ENCODE results near the gene IRF9. TPM values are rescaled to one million over a fixed set of nuclear protein-coding genes. Genes with fewer than 3 reads are reported as not detected.
A peak's percentile ranks its signal among the peaks of the same experiment; 100 is the strongest.

IRF9 gene
- total RNA-seq, 1 experiment from 2014 or later: 5.0 TPM

- DNase-seq (ENCODE audit: low read depth): no peak
Observed at GRCh38 chr14:24130717-24131548, 30.1 kb upstream of the IRF9 start.

DNA sequence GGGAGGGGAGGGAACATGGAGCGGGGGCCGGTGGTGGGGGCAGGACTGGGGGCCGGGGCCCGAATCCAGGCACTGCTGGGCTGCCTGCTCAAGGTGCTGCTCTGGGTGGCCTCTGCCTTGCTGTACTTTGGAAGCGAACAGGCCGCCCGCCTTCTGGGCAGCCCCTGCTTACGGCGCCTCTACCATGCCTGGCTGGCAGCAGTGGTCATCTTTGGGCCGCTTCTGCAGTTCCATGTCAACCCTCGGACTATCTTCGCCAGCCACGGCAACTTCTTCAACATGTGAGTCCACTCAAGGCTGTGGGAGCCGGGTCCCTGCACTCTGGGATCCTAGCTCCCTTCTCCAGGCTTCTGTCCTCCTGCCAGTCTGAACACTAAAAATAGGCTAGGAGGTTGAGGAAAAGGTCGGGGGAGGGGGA lies 29.5 kb upstream of the IRF9 start:
- no peak for DNase-seq (ENCODE audit: low read depth)

- DNase-seq (ENCODE audit: low read depth): no peak
Observed at GRCh38 chr14:24132061-24132685, 28.9 kb upstream of the IRF9 start.

DNA sequence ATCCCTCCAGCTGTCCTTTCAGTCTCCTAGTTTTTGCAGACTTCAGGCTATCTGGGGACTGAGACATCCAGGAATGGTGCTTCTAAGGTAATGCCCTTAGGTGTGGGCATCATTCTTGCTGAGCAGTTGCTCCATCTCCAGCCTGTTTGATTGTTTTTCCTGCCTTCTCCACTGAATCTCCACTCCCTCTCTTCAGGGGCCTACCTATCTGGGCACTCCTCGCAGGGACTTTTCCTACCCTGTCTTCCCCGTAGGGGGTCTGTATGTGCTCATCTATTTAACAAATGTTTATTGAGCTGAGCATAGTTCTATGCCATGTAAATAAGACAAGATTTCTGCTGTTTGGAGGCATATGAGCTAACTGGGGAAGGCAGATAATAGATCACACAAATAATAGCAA lies 28.1 kb upstream of the IRF9 start:
- DNase-seq (ENCODE audit: low read depth): no peak

DNA sequence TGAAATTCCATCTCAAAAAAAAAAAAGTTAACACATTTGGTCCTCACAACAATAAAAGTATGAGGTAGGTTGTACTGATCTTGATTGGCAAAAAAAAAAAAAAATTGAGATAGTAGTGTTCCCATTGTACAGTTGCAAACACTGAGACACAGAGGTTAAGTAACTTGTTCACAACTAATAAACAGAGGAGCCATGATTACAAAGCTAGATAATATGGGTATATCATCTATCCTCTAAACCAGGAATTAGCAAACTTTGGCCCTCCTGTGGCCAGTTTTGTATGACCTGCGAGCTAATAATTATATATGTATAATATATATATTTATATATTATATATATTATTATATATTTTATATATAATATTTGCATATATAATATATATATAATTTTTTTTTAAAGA lies 27.3 kb upstream of the IRF9 start:
- no peak for DNase-seq (ENCODE audit: low read depth)

DNA sequence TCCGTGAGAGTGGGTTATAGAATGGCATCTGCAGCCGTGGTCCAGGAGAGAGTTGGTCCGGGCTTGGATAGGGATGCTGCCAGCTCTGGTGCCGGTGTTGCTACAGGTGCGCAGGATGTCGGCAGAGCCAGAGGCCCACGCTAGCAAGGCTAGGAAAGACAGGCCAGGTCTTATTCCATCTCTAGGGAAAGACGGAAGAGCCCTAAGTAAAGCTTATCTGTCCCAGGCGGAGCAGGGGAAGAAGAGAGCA lies 25.6 kb upstream of the IRF9 start:
- DNase-seq (ENCODE audit: low read depth): no peak

- DNase-seq (ENCODE audit: low read depth): peak; percentile 77
Observed at GRCh38 chr14:24135834-24136683, 25.0 kb upstream of the IRF9 start, which contains the start of gene PSME1. PSME1 (plus strand) TSS chr14:24136194; CDS start chr14:24136263, 69 bp downstream.

DNA sequence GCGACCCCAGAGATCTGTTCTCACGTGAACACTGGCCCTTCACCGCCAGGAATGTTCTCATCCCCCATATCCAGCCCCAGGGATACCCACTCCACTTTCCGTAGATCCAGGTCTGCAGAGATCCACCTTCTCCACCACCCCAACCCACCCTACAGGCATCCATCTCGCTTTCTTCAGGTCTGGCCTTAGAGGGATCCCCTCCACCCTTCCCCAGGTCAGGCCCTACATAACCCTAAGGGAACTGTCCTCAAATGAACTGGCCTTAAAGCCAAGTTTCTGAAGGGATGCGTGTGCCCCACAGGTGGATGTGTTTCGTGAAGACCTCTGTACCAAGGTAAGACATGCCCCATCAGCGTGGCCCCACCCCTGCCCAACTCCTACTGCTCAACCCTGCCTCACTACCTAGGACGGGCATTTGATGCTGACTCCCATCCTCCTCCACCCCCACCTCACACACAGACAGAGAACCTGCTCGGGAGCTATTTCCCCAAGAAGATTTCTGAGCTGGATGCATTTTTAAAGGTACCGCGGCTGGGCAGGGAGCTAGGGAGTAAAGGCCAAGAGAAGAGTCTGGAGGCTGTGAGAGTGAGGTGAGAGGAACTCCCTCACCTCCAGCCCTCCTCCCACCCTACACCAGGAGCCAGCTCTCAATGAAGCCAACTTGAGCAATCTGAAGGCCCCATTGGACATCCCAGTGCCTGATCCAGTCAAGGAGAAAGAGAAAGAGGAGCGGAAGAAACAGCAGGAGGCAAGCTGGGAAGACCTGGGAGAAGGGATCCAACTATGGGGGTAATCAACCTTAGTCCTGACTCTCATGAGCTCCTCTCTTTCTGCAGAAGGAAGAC lies 24.2 kb upstream of the IRF9 start:
- DNase-seq (ENCODE audit: low read depth): no peak

- DNase-seq (ENCODE audit: low read depth): no peak
Observed at GRCh38 chr14:24137529-24138395, 23.3 kb upstream of the IRF9 start.

DNA sequence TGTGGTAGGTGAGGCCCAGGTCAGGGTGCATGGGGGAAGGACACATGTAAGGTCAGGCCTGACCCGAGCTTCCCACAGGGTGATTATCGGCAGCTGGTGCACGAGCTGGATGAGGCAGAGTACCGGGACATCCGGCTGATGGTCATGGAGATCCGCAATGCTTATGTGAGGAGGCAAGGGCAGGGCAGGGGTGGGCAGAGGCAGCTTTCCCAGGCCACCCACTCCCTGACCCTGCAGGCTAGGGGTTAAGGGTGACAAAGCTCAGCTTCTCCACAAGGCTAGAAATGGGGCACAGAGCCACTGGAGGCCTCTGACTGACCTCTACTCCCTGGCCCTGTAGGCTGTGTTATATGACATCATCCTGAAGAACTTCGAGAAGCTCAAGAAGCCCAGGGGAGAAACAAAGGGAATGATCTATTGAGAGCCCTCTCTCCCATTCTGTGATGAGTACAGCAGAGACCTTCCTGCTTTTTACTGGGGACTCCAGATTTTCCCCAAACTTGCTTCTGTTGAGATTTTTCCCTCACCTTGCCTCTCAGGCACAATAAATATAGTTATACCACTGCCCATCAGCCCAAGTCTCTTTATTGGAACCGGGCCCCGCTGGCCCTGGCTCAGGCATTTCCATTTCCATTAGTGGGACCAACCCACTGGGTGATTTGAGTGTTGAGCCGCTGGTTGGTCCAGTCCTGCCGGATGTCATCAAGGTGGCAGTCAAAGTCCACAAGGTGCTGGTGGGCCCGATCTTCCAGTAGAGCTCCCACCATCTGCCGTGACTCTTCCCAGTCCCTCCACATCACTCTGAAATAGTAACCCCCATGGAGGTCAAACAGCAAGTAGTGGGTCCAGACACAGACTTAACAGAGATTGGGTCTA lies 22.4 kb upstream of the IRF9 start:
- no peak for DNase-seq (ENCODE audit: low read depth)

- no peak for DNase-seq (ENCODE audit: low read depth)
Observed at GRCh38 chr14:24139272-24139934, 21.7 kb upstream of the IRF9 start.

DNA sequence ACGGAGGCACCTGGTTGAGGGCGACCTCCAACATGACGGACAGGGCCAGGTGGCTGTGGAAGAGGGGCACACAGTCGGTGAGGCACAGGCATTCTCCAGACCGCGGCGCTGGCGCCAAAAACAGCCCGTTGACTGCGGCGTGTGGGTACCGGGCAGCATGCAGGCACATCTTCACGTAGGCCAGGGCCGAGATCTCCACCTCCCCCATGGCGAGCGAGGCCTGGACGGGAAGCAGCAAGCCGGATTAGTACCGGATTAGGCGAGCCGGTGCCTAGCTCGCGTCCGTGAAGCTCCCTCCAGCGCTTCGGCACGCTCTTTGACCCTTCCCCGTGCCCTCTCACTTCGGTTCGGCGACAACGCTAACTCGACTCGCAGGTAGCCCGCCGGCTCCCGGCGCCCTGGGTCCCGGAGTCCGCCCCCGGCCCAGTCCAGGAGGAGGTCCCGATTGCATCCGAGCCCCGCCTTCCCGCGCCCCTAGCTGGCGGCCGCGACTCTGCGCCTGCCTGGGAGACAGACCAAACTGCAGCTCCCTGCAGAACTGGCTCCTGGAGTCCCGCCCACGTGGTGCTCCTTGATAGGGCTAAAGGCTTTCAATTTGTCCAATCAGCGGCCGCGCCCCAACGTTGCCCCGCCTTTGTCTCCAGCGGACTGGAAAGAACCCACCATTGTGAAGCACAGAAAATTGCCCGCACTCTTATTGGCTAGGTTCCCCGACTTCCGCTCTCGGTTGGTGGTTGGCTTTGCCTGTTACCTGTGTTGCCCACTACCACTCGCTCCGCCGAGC lies 19.8 kb upstream of the IRF9 start, which contains the start of gene EMC9:
Gene EMC9 (minus strand): TSS at position 495 of the 784 bp plus-strand sequence. CDS start 287 bp downstream, at position 208.
- peak; percentile 100 for DNase-seq (ENCODE audit: low read depth)

GRCh38 chr14:24143511-24143910 lies 17.6 kb upstream of the IRF9 start:
- DNase-seq (ENCODE audit: low read depth): no peak

DNA sequence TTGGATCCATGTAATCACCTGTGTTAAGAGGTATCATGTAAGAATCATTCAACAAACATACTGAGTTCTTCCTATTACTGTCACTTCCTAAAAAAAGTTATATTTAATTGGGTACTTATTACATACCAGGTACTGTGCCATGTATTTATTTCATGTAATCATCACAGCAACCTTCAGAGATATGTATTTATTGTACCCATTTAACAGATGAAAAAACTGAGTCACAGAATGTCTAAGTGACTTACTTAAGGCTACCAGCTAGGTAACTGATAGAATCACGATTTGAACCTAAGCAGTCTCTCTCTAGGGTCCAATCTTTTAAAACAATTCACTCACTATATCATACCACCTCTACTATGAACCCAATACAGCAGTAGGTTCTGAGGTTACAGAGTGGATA lies 16.6 kb upstream of the IRF9 start:
- no peak for DNase-seq (ENCODE audit: low read depth)

GRCh38 chr14:24145219-24145618 lies 15.8 kb upstream of the IRF9 start:
- no peak for DNase-seq (ENCODE audit: low read depth)

GRCh38 chr14:24145690-24146452 lies 15.2 kb upstream of the IRF9 start:
- peak; percentile 53 for DNase-seq (ENCODE audit: low read depth)

- peak; percentile 96 for DNase-seq (ENCODE audit: low read depth)
Observed at GRCh38 chr14:24146453-24146977, 14.6 kb upstream of the IRF9 start, which contains the start of gene PSME2. PSME2 (minus strand) TSS chr14:24146610; CDS start chr14:24146581, 29 bp downstream.
